ENCODE results near the gene BUB1B.

BUB1B gene

GRCh38 chr15:40255033-40255432 lies 94.2 kb downstream of the BUB1B start:
- no peak for DNase-seq (ENCODE audit: low spot score)

DNA sequence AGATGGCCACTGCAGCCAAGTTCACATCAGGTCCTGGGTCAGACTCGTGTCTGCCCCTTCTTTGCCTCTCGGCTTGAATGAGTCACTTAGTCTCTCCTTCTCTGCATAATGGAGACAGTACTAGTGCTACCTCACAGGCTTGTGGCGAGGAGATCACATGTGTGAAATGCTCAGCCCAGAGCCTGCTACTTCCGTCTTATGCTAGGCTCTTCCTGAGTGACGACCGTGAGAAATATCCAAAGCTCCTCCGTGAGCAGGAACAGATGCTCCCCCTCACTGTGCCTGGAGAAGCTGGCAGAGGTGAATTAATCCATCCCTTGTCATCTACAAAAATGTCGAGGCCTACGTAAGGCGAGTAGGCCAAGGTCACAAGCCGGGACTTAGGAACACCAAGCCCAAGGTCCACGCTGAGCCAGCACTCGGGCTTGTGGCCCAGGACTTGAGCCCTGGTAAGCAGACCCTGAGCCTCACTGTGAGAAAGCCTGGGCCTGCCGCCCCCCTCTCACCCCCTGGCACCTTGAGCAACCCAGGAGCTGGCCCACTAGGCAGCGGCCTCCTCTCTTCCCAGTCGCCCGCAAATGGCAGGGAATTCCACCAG lies 95.9 kb downstream of the BUB1B start:
- DNase-seq (ENCODE audit: low spot score): peak; percentile 52

DNA sequence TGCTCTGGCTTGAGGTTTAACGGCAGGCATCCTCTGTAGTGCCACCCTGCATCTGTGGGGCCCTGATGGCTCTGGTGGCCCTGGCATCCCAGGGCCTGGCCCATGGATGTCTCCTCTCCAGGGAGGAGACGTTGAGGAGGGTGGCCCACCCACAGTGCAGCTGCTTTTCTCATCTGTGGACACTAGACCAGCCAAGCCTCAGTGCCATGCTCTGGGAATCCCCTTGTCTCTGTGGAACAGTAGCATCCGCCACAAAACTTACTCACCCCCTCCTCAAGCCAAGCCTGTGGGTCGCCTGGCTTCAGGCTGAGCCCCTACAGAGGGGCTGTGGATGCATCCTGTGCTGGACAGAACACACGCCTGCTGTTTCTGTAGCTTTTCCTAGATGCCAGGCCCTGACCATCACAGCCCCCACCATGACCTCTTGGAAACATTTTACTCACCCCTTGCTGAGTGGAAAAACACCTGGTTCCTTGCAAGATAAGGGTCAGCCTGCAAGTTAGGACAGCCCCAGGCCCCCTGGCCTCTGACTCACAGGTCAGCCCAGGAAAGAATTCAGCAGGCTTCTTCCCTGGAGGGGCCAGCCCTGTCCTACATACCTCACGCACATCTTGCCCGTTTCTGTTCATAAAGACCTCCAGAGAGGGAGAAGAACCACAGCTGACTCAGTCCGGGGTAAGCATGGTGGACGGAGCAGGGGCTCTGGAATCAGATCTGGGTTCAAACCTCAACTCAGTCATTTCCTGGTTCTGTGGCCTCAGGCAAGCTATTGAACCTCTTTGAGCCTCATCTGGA lies 97.0 kb downstream of the BUB1B start:
- no peak for DNase-seq (ENCODE audit: low spot score)

- no peak for DNase-seq (ENCODE audit: low spot score)
These were observed 97.7 kb downstream of the BUB1B start for GRCh38 chr15:40258544-40258943.

DNA sequence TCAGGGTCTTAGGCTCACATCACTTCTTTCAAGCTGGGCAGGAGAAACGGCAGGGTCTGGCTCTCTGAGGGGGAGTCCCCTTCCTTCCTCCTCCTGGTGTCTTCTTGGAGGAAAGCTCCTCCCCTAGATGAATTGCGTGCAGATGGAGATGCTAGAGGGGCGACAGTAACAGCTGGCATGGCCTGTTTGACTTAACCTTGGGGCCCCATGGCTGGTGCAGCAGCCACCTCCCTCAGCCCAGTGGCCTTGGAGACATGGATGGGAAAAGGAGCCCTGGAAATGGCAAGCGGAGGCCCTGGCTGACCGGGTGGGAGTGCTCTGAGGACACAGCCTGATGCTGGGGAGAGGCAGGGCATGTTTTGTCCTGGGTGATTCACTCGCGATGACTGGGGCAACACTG lies 98.2 kb downstream of the BUB1B start:
- no peak for DNase-seq (ENCODE audit: low spot score)

- DNase-seq (ENCODE audit: low spot score): no peak
These were observed 102.3 kb downstream of the BUB1B start for GRCh38 chr15:40263024-40263754.

- DNase-seq (ENCODE audit: low spot score): no peak
These were observed 103.7 kb downstream of the BUB1B start for GRCh38 chr15:40264321-40265153.

DNA sequence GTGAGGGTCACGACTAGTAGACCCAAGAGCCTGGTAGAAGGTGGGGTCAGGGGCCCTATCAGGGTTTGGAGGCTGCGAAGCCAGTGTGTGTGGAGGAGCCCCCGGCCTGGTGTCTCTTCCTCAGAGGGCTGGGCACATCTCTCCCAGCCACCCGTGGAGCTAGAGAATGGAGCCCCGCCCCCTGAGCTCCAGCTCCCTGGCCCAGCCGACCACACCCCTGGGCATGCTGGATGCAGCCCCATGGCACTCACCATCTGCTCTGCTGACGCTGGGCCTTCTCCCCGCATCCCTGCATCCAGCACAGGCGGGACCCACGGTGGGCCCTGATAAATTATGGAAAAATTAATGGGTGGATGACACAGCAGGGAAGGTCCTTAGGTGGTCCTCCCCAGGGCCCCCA lies 104.5 kb downstream of the BUB1B start:
- no peak for DNase-seq (ENCODE audit: low spot score)

DNA sequence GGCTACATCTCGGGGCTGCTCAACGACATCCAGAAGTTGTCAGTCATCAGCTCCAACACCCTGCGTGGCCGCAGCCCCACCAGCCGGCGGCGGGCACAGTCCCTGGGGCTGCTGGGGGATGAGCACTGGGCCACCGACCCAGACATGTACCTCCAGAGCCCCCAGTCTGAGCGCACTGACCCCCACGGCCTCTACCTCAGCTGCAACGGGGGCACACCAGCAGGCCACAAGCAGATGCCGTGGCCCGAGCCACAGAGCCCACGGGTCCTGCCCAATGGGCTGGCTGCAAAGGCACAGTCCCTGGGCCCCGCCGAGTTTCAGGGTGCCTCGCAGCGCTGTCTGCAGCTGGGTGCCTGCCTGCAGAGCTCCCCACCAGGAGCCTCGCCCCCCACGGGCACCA lies 105.0 kb downstream of the BUB1B start:
- DNase-seq (ENCODE audit: low spot score): no peak

- DNase-seq (ENCODE audit: low spot score): no peak
These were observed 106.0 kb downstream of the BUB1B start for GRCh38 chr15:40266828-40267304.

DNA sequence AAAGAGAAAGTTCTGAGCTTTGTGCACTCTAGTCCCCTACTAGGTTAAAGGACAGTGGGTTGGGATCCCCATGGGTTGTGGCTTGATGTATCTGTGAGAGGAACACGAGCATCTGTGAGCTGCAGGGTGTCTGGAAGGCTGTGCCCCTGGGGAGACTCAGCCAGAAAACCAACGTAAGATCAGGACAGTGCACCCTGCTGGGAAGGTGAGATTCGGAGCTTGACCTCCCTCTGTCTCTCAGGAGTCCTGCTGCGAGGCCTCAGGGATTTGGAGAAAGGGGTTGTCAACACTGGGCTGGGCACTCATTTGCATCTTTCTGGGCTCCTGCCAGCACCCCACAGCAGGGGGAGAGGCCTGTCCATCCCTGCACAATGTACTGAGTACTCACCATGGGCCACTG lies 106.8 kb downstream of the BUB1B start:
- DNase-seq (ENCODE audit: low spot score): no peak

DNA sequence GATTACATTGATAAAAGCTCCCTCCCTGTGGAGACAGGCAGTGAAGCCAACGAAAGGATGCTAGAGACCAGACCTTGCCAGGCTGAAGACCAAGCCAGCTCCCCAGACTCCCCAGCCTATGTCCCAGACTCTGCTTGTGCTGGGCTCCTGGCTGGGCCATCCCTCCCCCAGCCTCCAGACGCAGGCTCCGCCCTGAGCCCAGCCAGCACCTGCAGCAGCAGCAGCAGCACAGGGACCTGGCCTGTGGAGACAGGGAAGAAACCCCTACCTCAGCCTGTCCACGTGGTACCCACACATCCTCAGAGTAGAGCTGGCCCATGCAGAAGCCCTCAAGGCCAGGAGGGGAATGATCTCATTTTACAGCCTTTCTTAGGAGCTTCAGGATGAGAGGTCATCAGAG lies 108.7 kb downstream of the BUB1B start:
- no peak for DNase-seq (ENCODE audit: low spot score)

GRCh38 chr15:40270246-40270995 lies 109.6 kb downstream of the BUB1B start:
- no peak for DNase-seq (ENCODE audit: low spot score)

Data from cerebellar cortex (tissue), 1 donor.